Measurements from ENCODE around the gene AMBRA1. TPM values are rescaled to one million over a fixed set of nuclear protein-coding genes. Genes with fewer than 3 reads are reported as not detected.

Gene AMBRA1
- total RNA-seq, 1 donor from 2014 or later: 35.7 TPM

- Mint-ChIP-seq H3K4me1 (ENCODE audit: low read depth) (peaks cover 34% of the 10 kb centered on the region), H3K9me3 (no peaks in the 10 kb centered on the region), H3K27ac (no peak overlapping the region), H3K4me3 (no peak overlapping the region), H3K36me3 (ENCODE audit: low read depth) (peaks cover 15% of the 10 kb centered on the region), H3K27me3 (ENCODE audit: insufficient read depth) (no peaks in the 10 kb centered on the region)
- DNase-seq (ENCODE audit: low spot score): no peak
- intact Hi-C loops (cut with micrococcal nuclease): loop anchor here (5.0 kb wide), 1 partner anchor 127 kb away; no protein-coding TSS in a partner anchor
Observed at GRCh38 chr11:46364791-46365190, 229.0 kb downstream of the AMBRA1 start.

GRCh38 chr11:46364056-46364455 is 229.8 kb downstream of the AMBRA1 start:
- H3K27ac Mint-ChIP-seq: no peak overlapping the region
- peaks cover 34% of the 10 kb centered on the region for H3K4me1 Mint-ChIP-seq (ENCODE audit: low read depth)
- no peaks in the 10 kb centered on the region for H3K9me3 Mint-ChIP-seq
- H3K36me3 Mint-ChIP-seq (ENCODE audit: low read depth): peaks cover 10% of the 10 kb centered on the region
- H3K27me3 Mint-ChIP-seq (ENCODE audit: insufficient read depth): no peaks in the 10 kb centered on the region
- H3K4me3 Mint-ChIP-seq: no peak overlapping the region
- DNase-seq (ENCODE audit: low spot score): no peak
- intact Hi-C loops (cut with micrococcal nuclease): no loop called here

- no peak for DNase-seq (ENCODE audit: low spot score)
- Mint-ChIP-seq H3K4me1 (ENCODE audit: low read depth) (peaks cover 34% of the 10 kb centered on the region), H3K27ac (no peak overlapping the region), H3K4me3 (no peak overlapping the region), H3K36me3 (ENCODE audit: low read depth) (peaks cover 9% of the 10 kb centered on the region), H3K9me3 (no peaks in the 10 kb centered on the region), H3K27me3 (ENCODE audit: insufficient read depth) (no peaks in the 10 kb centered on the region)
- intact Hi-C loops (cut with micrococcal nuclease): no loop called here
Observed at GRCh38 chr11:46363455-46364005, 230.3 kb downstream of the AMBRA1 start.

- intact Hi-C loops (cut with micrococcal nuclease): no loop called here
- peaks cover 4% of the 10 kb centered on the region for H3K36me3 Mint-ChIP-seq (ENCODE audit: low read depth)
- no peak for DNase-seq (ENCODE audit: low spot score)
Observed at GRCh38 chr11:46363031-46363407, 230.8 kb downstream of the AMBRA1 start.

GRCh38 chr11:46362156-46363030 is 231.4 kb downstream of the AMBRA1 start:
- Mint-ChIP-seq H3K4me3 (peak overlapping the region; percentile 78), H3K27me3 (ENCODE audit: insufficient read depth) (no peaks in the 10 kb centered on the region), H3K27ac (peak overlapping the region; percentile 34), H3K36me3 (ENCODE audit: low read depth) (peaks cover 3% of the 10 kb centered on the region), H3K9me3 (no peaks in the 10 kb centered on the region), H3K4me1 (ENCODE audit: low read depth) (peaks cover 33% of the 10 kb centered on the region)
- no peak for DNase-seq (ENCODE audit: low spot score)
- intact Hi-C loops (cut with micrococcal nuclease): no loop called here

More at GRCh38 chr11:46363031-46363407, 230.8 kb downstream of the AMBRA1 start:
- Mint-ChIP-seq H3K4me3 (peak overlapping the region; percentile 24), H3K9me3 (no peaks in the 10 kb centered on the region), H3K27me3 (ENCODE audit: insufficient read depth) (no peaks in the 10 kb centered on the region), H3K27ac (peak overlapping the region; percentile 34), H3K4me1 (ENCODE audit: low read depth) (peaks cover 34% of the 10 kb centered on the region)

GRCh38 chr11:46361283-46362155 is 232.3 kb downstream of the AMBRA1 start:
- Mint-ChIP-seq H3K4me3 (peak overlapping the region; percentile 78), H3K36me3 (ENCODE audit: low read depth) (peaks cover 3% of the 10 kb centered on the region), H3K27ac (peak overlapping the region; percentile 87), H3K27me3 (ENCODE audit: insufficient read depth) (no peaks in the 10 kb centered on the region), H3K9me3 (no peaks in the 10 kb centered on the region), H3K4me1 (ENCODE audit: low read depth) (peaks cover 35% of the 10 kb centered on the region)
- intact Hi-C loops (cut with micrococcal nuclease): loop anchor here (1.0 kb wide), 1 partner anchor 12 kb away; no protein-coding TSS in a partner anchor
- peak; percentile 52 for DNase-seq (ENCODE audit: low spot score)

- Mint-ChIP-seq H3K27me3 (ENCODE audit: insufficient read depth) (no peaks in the 10 kb centered on the region), H3K4me3 (peak overlapping the region; percentile 78), H3K27ac (peak overlapping the region; percentile 87), H3K4me1 (ENCODE audit: low read depth) (peaks cover 37% of the 10 kb centered on the region), H3K36me3 (ENCODE audit: low read depth) (peaks cover 3% of the 10 kb centered on the region), H3K9me3 (no peaks in the 10 kb centered on the region)
- DNase-seq (ENCODE audit: low spot score): no peak
- intact Hi-C loops (cut with micrococcal nuclease): loop anchor here (1.0 kb wide), 1 partner anchor 12 kb away; no protein-coding TSS in a partner anchor
Observed at GRCh38 chr11:46360878-46361277, 232.9 kb downstream of the AMBRA1 start.

- intact Hi-C loops (cut with micrococcal nuclease): no loop called here
- Mint-ChIP-seq H3K27ac (no peak overlapping the region), H3K9me3 (no peaks in the 10 kb centered on the region), H3K36me3 (ENCODE audit: low read depth) (peaks cover 3% of the 10 kb centered on the region), H3K4me3 (no peak overlapping the region), H3K4me1 (ENCODE audit: low read depth) (peaks cover 32% of the 10 kb centered on the region), H3K27me3 (ENCODE audit: insufficient read depth) (no peaks in the 10 kb centered on the region)
- no peak for DNase-seq (ENCODE audit: low spot score)
Observed at GRCh38 chr11:46359953-46360352, 233.9 kb downstream of the AMBRA1 start.

GRCh38 chr11:46357483-46357936 is 236.3 kb downstream of the AMBRA1 start:
- no peaks in the 10 kb centered on the region for H3K27me3 Mint-ChIP-seq (ENCODE audit: insufficient read depth)
- peaks cover 48% of the 10 kb centered on the region for H3K4me1 Mint-ChIP-seq (ENCODE audit: low read depth)
- no peaks in the 10 kb centered on the region for H3K9me3 Mint-ChIP-seq
- DNase-seq (ENCODE audit: low spot score): no peak
- intact Hi-C loops (cut with micrococcal nuclease): no loop called here
- no peak overlapping the region for H3K4me3 Mint-ChIP-seq
- no peak overlapping the region for H3K27ac Mint-ChIP-seq
- no peaks in the 10 kb centered on the region for H3K36me3 Mint-ChIP-seq (ENCODE audit: low read depth)

GRCh38 chr11:46356924-46357482 is 236.8 kb downstream of the AMBRA1 start:
- Mint-ChIP-seq H3K27me3 (ENCODE audit: insufficient read depth) (no peaks in the 10 kb centered on the region), H3K9me3 (no peaks in the 10 kb centered on the region), H3K27ac (peak overlapping the region; percentile 32), H3K36me3 (ENCODE audit: low read depth) (no peaks in the 10 kb centered on the region), H3K4me1 (ENCODE audit: low read depth) (peaks cover 48% of the 10 kb centered on the region), H3K4me3 (no peak overlapping the region)
- no peak for DNase-seq (ENCODE audit: low spot score)
- intact Hi-C loops (cut with micrococcal nuclease): no loop called here

- peak overlapping the region; percentile 56 for H3K4me3 Mint-ChIP-seq
- peaks cover 7% of the 10 kb centered on the region for H3K36me3 Mint-ChIP-seq (ENCODE audit: low read depth)
- DNase-seq (ENCODE audit: low spot score): no peak
- peaks cover 59% of the 10 kb centered on the region for H3K4me1 Mint-ChIP-seq (ENCODE audit: low read depth)
- no peaks in the 10 kb centered on the region for H3K27me3 Mint-ChIP-seq (ENCODE audit: insufficient read depth)
- H3K9me3 Mint-ChIP-seq: no peaks in the 10 kb centered on the region
- H3K27ac Mint-ChIP-seq: peak overlapping the region; percentile 85
- intact Hi-C loops (cut with micrococcal nuclease): no loop called here
Observed at GRCh38 chr11:46353698-46354097, 240.1 kb downstream of the AMBRA1 start.

GRCh38 chr11:46352063-46352841 is 241.6 kb downstream of the AMBRA1 start:
- H3K27ac Mint-ChIP-seq: peak overlapping the region; percentile 58
- peak overlapping the region; percentile 77 for H3K4me3 Mint-ChIP-seq
- H3K36me3 Mint-ChIP-seq (ENCODE audit: low read depth): peaks cover 7% of the 10 kb centered on the region
- H3K4me1 Mint-ChIP-seq (ENCODE audit: low read depth): peaks cover 64% of the 10 kb centered on the region
- H3K9me3 Mint-ChIP-seq: no peaks in the 10 kb centered on the region
- intact Hi-C loops (cut with micrococcal nuclease): loop anchor here (1.0 kb wide), 1 partner anchor 15 kb away; no protein-coding TSS in a partner anchor
- no peaks in the 10 kb centered on the region for H3K27me3 Mint-ChIP-seq (ENCODE audit: insufficient read depth)
- DNase-seq (ENCODE audit: low spot score): peak; percentile 66

Data from activated T-helper 1 cell treated with anti-CD3 and anti-CD28 coated beads, Interleukin-12 subunit alpha, Interleukin-12 subunit beta, Interleukin-2, Interleukin-4 antibody, amounts not matched to agents 30 ng/mL and 10 ng/mL and 1 ng/mL, durations not matched to agents 14 hours and 24 hours and 36 hours (primary cell).